GM12878 (cell line): ENCODE data around the gene PTGIS. TPM values are rescaled to one million over a fixed set of nuclear protein-coding genes. Genes with fewer than 3 reads are reported as not detected.

Experiments
- ATAC-seq: fragments of 200-7000 bp; cut with Tn5 transposase; 3 replicates; pipeline ENCODE4 v1.9.1; 2020; ENCODE audit warnings: mild to moderate bottlenecking, moderate library complexity
- BruUV-seq: library from RNA; stranded (reverse); fragments of 400-500 nt; replicated peaks from 2 replicates; lab custom pipeline; 2021; lab: Mats Ljungman, UMichigan
- CTCF ChIA-PET: fragments of 300-600 bp; sonication (Branson Sonifier 250); formaldehyde crosslinking; extraction: SDS; loops from one replicate; lab custom pipeline; 2021; ENCODE audit warnings: inconsistent platforms; lab: Yijun Ruan, JAX
- POLR2A ChIA-PET: fragments of 350-600 bp; formaldehyde crosslinking; extraction: SDS; loops from one replicate; lab custom pipeline; 2021; ENCODE audit warnings: inconsistent platforms; lab: Charles Lee
- RAD21 ChIA-PET: fragments of 300-600 bp; sonication (Branson Sonifier 250); formaldehyde crosslinking; loops from one replicate; lab custom pipeline; 2023; ENCODE audit warnings: antibody characterized with exemption; ENCODE audit not compliant: unreplicated experiment; lab: Charles Lee
- SMC1A ChIA-PET: fragments of 300-600 bp; sonication (Branson Sonifier 250); formaldehyde crosslinking; loops from one replicate; lab custom pipeline; 2023; ENCODE audit not compliant: unreplicated experiment, uncharacterized antibody; lab: Charles Lee
- DNase-seq: peaks from one replicate; pipeline ENCODE4 v3.0.0-alpha.2; 2011; ENCODE audit warnings: low read depth, low spot score
- FAIRE-seq: peaks from 3 replicates; lab custom pipeline; 2011; peaks lifted over from hg19 to GRCh38; lab: Jason Lieb, UNC
- H2AFZ ChIP-seq: 2 replicates; pipeline ENCODE4 v1.6.0; 2011; ENCODE audit warnings: low read depth, low read length, control low read depth; ENCODE audit not compliant: control insufficient read depth
- H3K27ac ChIP-seq: 2 replicates; pipeline ENCODE4 v1.5.1; 2011; ENCODE audit warnings: control low read depth; ENCODE audit not compliant: control insufficient read depth, insufficient read depth
- H3K27me3 ChIP-seq, 2 experiments: replicated peaks in 1 of 2; 2 replicates each; pipeline versions ENCODE4 v1.6.0 to v1.6.1; 2011; ENCODE audit warnings: low read length in 1 of 2; ENCODE audit not compliant: control insufficient read depth in 2 of 2, insufficient read depth in 2 of 2
- H3K36me3 ChIP-seq, 2 experiments: 2 replicates each; pipeline ENCODE4 v1.5.1; 2011; ENCODE audit warnings: low read length in 1 of 2; ENCODE audit not compliant: control insufficient read depth in 2 of 2, insufficient read depth in 2 of 2
- H3K4me1 ChIP-seq: 2 replicates; pipeline ENCODE4 v1.6.1; 2011; ENCODE audit warnings: mild to moderate bottlenecking, low read length, moderate library complexity, mixed read lengths; ENCODE audit not compliant: control insufficient read depth, insufficient read depth
- H3K4me2 ChIP-seq: 2 replicates; pipeline ENCODE4 v1.6.0; 2011; ENCODE audit warnings: control low read depth; ENCODE audit not compliant: control insufficient read depth, insufficient read depth
- H3K4me3 ChIP-seq: fragments of 200-600 bp; sonication (generic); 2 replicates; pipeline ENCODE4 v1.5.1; 2016
- H3K79me2 ChIP-seq: 2 replicates; pipeline ENCODE4 v1.6.0; 2011; ENCODE audit warnings: low read length; ENCODE audit not compliant: control insufficient read depth, insufficient read depth
- H3K9ac ChIP-seq: 2 replicates; pipeline ENCODE4 v1.8.0; 2011; ENCODE audit warnings: low read length, control low read depth, mixed read lengths; ENCODE audit not compliant: control insufficient read depth, insufficient read depth
- H3K9me3 ChIP-seq: replicated peaks from 3 replicates; pipeline ENCODE4 v1.5.1; 2011; ENCODE audit warnings: mild to moderate bottlenecking, low read length; ENCODE audit not compliant: control insufficient read depth, insufficient read depth
- H4K20me1 ChIP-seq: 2 replicates; pipeline ENCODE4 v1.6.0; 2011; ENCODE audit not compliant: control insufficient read depth, insufficient read depth
- ATF2 ChIP-seq: IDR thresholded peaks from 2 replicates; pipeline ENCODE4 v1.6.1; 2012; ENCODE audit warnings: low read length, inconsistent platforms
- HDAC6 ChIP-seq: fragments of 200-600 bp; sonication (generic); IDR thresholded peaks from one replicate; pipeline ENCODE4 v1.8.0; 2017; ENCODE audit warnings: antibody characterized with exemption; ENCODE audit not compliant: unreplicated experiment
- IKZF1 ChIP-seq: fragments of 450-650 bp; conservative IDR thresholded peaks from 2 replicates; pipeline ENCODE4 v1.6.1; 2017; ENCODE audit warnings: antibody characterized with exemption, mild to moderate bottlenecking
- IKZF2 ChIP-seq, 2 experiments: fragments of 450-650 bp; IDR thresholded peaks; 2 replicates each; pipeline ENCODE4 v1.6.1; 2017; ENCODE audit warnings: mild to moderate bottlenecking in 2 of 2, moderate library complexity in 2 of 2
- JUNB ChIP-seq: IDR thresholded peaks from 2 replicates; pipeline ENCODE4 v1.6.1; 2016; ENCODE audit warnings: antibody characterized with exemption, mild to moderate bottlenecking
- KDM1A ChIP-seq: fragments of 200-600 bp; sonication (generic); IDR thresholded peaks from 2 replicates; pipeline ENCODE4 v1.6.1; 2016; ENCODE audit warnings: borderline replicate concordance
- KLF5 ChIP-seq: fragments of 450-650 bp; IDR thresholded peaks from 2 replicates; pipeline ENCODE4 v1.6.1; 2014; ENCODE audit warnings: mild to moderate bottlenecking; ENCODE audit not compliant: partially characterized antibody
- NFYA ChIP-seq: IDR thresholded peaks from 2 replicates; pipeline ENCODE4 v1.6.1; 2011; ENCODE audit warnings: low read depth, mild to moderate bottlenecking, low read length, improper control_type of control experiment, borderline replicate concordance
- SMAD1 ChIP-seq: fragments of 450-650 bp; IDR thresholded peaks from 2 replicates; pipeline ENCODE4 v1.6.1; 2018; ENCODE audit warnings: mild to moderate bottlenecking, low read depth; ENCODE audit not compliant: partially characterized antibody
- SP1 ChIP-seq: IDR thresholded peaks from one replicate; pipeline ENCODE4 v1.6.1; 2011; ENCODE audit warnings: low read depth, low read length
- TCF3 ChIP-seq: IDR thresholded peaks from 2 replicates; pipeline ENCODE4 v1.6.1; 2012; ENCODE audit warnings: low read depth, mild to moderate bottlenecking, low read length, borderline replicate concordance; ENCODE audit not compliant: insufficient read depth
- USF1 ChIP-seq: IDR thresholded peaks from 2 replicates; pipeline ENCODE4 v1.6.1; 2011; ENCODE audit warnings: borderline replicate concordance, low read depth, mild to moderate bottlenecking, moderate library complexity, mixed read lengths, low read length; ENCODE audit not compliant: insufficient read depth; ENCODE audit errors: extremely low read length
- ZNF384 ChIP-seq: IDR thresholded peaks from 2 replicates; pipeline ENCODE4 v1.6.1; 2012; ENCODE audit warnings: low read depth, mild to moderate bottlenecking, low read length, improper control_type of control experiment, borderline replicate concordance
- WGBS: methylation state at CpG from one replicate; pipeline ENCODE4 v1.1.6; 2016; ENCODE audit warnings: low lambda C conversion rate; ENCODE audit not compliant: insufficient replicate concordance, insufficient coverage; ENCODE audit errors: missing lambda C conversion rate; 5-methylcytosine and 5-hydroxymethylcytosine counted together
- in situ Hi-C: fragments of 300-500 bp; cut with MboI; formaldehyde crosslinking; loops from 9 replicates; pipeline ENCODE4 v1.14.3; 2018; ENCODE audit warnings: mixed read lengths
- intact Hi-C: fragments of 100-400 bp; cut with micrococcal nuclease; formaldehyde crosslinking; loops from one replicate; pipeline ENCODE4 v1.14.2; 2022; ENCODE audit not compliant: unreplicated experiment
- polyA plus RNA-seq, 11 experiments: library from polyadenylated mRNA; depleted of rRNA in 4 of 11; unstranded in 6 of 11; stranded (reverse) in 5 of 11; fragments of >200 nt; fragmentation: Nextera tagmentation in 4 of 11; fragmentation: Illumina TruSeq in 1 of 11; extraction: Ambion mirVana in 4 of 11; extraction: Trizol in 1 of 11; gene quantifications; 1 replicate in 1 of 11; 2 replicates in 10 of 11; pipeline versions ENCODE4 v1.2.1 to v1.2.3, GENCODE V29; 2011 to 2016; ENCODE audit warnings: inconsistent platforms in 2 of 11, missing spikeins in 2 of 11, low read depth in 1 of 11
- total RNA-seq, 4 experiments: library from RNA; depleted of rRNA in 3 of 4; stranded (reverse); fragments of >200 nt in 3 of 4; fragmentation: Illumina TruSeq in 1 of 4; extraction: Trizol in 1 of 4; gene quantifications; 2 replicates each; pipeline versions ENCODE4 v1.2.1 to v1.2.3, GENCODE V29; 2013 to 2021
- TF ChIP-seq, protein P1 (sequence below), 3 experiments: IDR thresholded peaks in 2 of 3; conservative IDR thresholded peaks in 1 of 3; 2 replicates each; pipeline ENCODE4 v1.5.1; 2011; ENCODE audit warnings: low read depth in 3 of 3, low read length in 3 of 3, mild to moderate bottlenecking in 3 of 3, control low read depth in 2 of 3, moderate library complexity in 2 of 3, inconsistent platforms in 1 of 3, mixed read lengths in 1 of 3; ENCODE audit not compliant: control insufficient read depth in 2 of 3, insufficient read depth in 1 of 3; ENCODE audit errors: extremely low read depth in 1 of 3

PTGIS gene
- total and polyA plus RNA-seq, 10 of the 15 experiments (the other 5 are each of a cell fraction or from before 2014, with no cell fraction given), result 0.10 TPM; not detected in 9

GRCh38 chr20:49510562-49511122, 57.3 kb downstream of the PTGIS start:
- FAIRE-seq, result no peak
- no peak for TF ChIP-seq SMAD1
- no peak for TF ChIP-seq KLF5
- TF ChIP-seq TCF3, result no peak
- no peak for TF ChIP-seq IKZF1
- TF ChIP-seq IKZF2 (IDR thresholded peaks at IDR 0.05), result no peak
- no peak for TF ChIP-seq ATF2
- no peak for TF ChIP-seq KDM1A
- no peak for TF ChIP-seq HDAC6
- no peak for TF ChIP-seq ZNF384
- TF ChIP-seq USF1, result no peak
- TF ChIP-seq NFYA, result no peak
- TF ChIP-seq, protein P1, sequence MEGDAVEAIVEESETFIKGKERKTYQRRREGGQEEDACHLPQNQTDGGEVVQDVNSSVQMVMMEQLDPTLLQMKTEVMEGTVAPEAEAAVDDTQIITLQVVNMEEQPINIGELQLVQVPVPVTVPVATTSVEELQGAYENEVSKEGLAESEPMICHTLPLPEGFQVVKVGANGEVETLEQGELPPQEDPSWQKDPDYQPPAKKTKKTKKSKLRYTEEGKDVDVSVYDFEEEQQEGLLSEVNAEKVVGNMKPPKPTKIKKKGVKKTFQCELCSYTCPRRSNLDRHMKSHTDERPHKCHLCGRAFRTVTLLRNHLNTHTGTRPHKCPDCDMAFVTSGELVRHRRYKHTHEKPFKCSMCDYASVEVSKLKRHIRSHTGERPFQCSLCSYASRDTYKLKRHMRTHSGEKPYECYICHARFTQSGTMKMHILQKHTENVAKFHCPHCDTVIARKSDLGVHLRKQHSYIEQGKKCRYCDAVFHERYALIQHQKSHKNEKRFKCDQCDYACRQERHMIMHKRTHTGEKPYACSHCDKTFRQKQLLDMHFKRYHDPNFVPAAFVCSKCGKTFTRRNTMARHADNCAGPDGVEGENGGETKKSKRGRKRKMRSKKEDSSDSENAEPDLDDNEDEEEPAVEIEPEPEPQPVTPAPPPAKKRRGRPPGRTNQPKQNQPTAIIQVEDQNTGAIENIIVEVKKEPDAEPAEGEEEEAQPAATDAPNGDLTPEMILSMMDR (IDR thresholded peaks at IDR 0.05 in 2 of 3, conservative IDR thresholded peaks at IDR 0.05 in 1 of 3; ENCODE audit: control insufficient read depth in 2 of 3, extremely low read depth in 1 of 3, insufficient read depth in 1 of 3, low read depth in 3 of 3, low read length in 3 of 3), result no peak
- TF ChIP-seq JUNB, result no peak
- no peak for TF ChIP-seq SP1
- Histone ChIP-seq H3K27ac (no peak overlapping the region), H3K36me3 (no peaks in the 10 kb centered on the region), H3K9me3 (no peaks in the 10 kb centered on the region), H3K79me2 (no peaks in the 10 kb centered on the region), H2AFZ (no peak overlapping the region), H3K9ac (no peak overlapping the region), H3K4me3 (no peak overlapping the region), H3K4me1 (no peaks in the 10 kb centered on the region), H3K27me3 (peaks cover 2 to 4% of the 10 kb centered on the region in 2 experiments; a peak in 2 of 4 replicates), H3K4me2 (no peak overlapping the region), H4K20me1 (no peaks in the 10 kb centered on the region)
- intact Hi-C loops (no loop called here), in situ Hi-C loops (loop anchor here (25.0 kb wide), 1 partner anchor 173 kb away; no protein-coding TSS in a partner anchor)
- ChIA-PET RAD21 (no interaction called here), CTCF (interaction anchor here (1.0 kb wide), 1 partner anchor 176 kb away, joined by 3 read pairs; no protein-coding TSS in a partner anchor), SMC1A (no interaction called here), POLR2A (no interaction called here)
- DNase-seq, result no peak
- no peak for ATAC-seq
- no TSS peak for BruUV-seq
- 27% methylated on average over 12 of the region's 12 CpGs for WGBS
